SIG-M5 treated with dmso at 0.1 percent for 504 hours (cell line): Measurements from ENCODE around the gene NINJ1.
"Not testable (repeated sequence)": the region's sequence is repeated elsewhere in the genome, so short reads cannot be mapped to it uniquely, and the experiment has no call there.

Source experiments
- DNase-seq: peaks from one replicate; lab custom pipeline; 2025; ENCODE audit not compliant: unreplicated experiment; lab: John Stamatoyannopoulos, UW

The NINJ1 gene

GRCh38 chr9:93120846-93121315, 13.2 kb downstream of the NINJ1 start:
- DNase-seq = no peak

GRCh38 chr9:93119953-93120845, 13.9 kb downstream of the NINJ1 start:
- DNase-seq = peak; percentile 90

GRCh38 chr9:93119703-93119952, 14.4 kb downstream of the NINJ1 start:
- DNase-seq = no peak

GRCh38 chr9:93118863-93119702, 15.0 kb downstream of the NINJ1 start:
- DNase-seq = no peak

- DNase-seq = no peak
Measured at GRCh38 chr9:93117924-93118862, 15.9 kb downstream of the NINJ1 start.

- DNase-seq = not testable (repeated sequence)
Measured at GRCh38 chr9:93117521-93117920, 16.5 kb downstream of the NINJ1 start.

GRCh38 chr9:93116072-93116961, 17.7 kb downstream of the NINJ1 start:
- peak; percentile 40 for DNase-seq

GRCh38 chr9:93115486-93116071, 18.5 kb downstream of the NINJ1 start:
- DNase-seq = no peak

GRCh38 chr9:93114984-93115335, 19.1 kb downstream of the NINJ1 start:
- DNase-seq = no peak

GRCh38 chr9:93114169-93114983, 19.7 kb downstream of the NINJ1 start:
- peak; percentile 9 for DNase-seq

GRCh38 chr9:93112864-93113389, 21.1 kb downstream of the NINJ1 start:
- no peak for DNase-seq

- no peak for DNase-seq
Measured at GRCh38 chr9:93112116-93112863, 21.8 kb downstream of the NINJ1 start.

GRCh38 chr9:93111371-93112115, 22.5 kb downstream of the NINJ1 start:
- no peak for DNase-seq

GRCh38 chr9:93111001-93111370, 23.1 kb downstream of the NINJ1 start:
- DNase-seq = no peak

- DNase-seq = no peak
Measured at GRCh38 chr9:93110311-93110855, 23.7 kb downstream of the NINJ1 start.

- DNase-seq = no peak
Measured at GRCh38 chr9:93108291-93109041, 25.6 kb downstream of the NINJ1 start.
